ENCODE data around the gene EHD4. TPM values are rescaled to one million over a fixed set of nuclear protein-coding genes. Genes with fewer than 3 reads are reported as not detected.

The EHD4 gene
- total and polyA plus RNA-seq, 2 donors (not counting 3 experiments of a cell fraction or from before 2014, with no cell fraction given) = 96.7 to 128 TPM

- H3K27ac ChIP-seq (ENCODE audit: insufficient read depth, low read depth, low read length) = peak overlapping the region; percentile 82
- H3K9me3 ChIP-seq (replicated peaks; ENCODE audit: control insufficient read depth, insufficient read depth, low read length) = no peaks in the 10 kb centered on the region
- H4K20me1 ChIP-seq (replicated peaks; ENCODE audit: control insufficient read depth, extremely low read depth, insufficient read depth, low read length) = no peaks in the 10 kb centered on the region
- TF ChIP-seq MYC (IDR thresholded peaks at IDR 0.05; ENCODE audit: low read depth, low read length) = no peak
- no peak for TF ChIP-seq POLR2AphosphoS5 (IDR thresholded peaks at IDR 0.05; ENCODE audit: insufficient read depth, low read depth, low read length)
- no peak for TF ChIP-seq POLR2A (IDR thresholded peaks at IDR 0.05; ENCODE audit: low read depth, low read length)
- TF ChIP-seq FOS (IDR thresholded peaks at IDR 0.05; ENCODE audit: borderline replicate concordance, insufficient read depth, low read length) = no peak
- no peak for TF ChIP-seq CTCF (IDR thresholded peaks at IDR 0.05; ENCODE audit: extremely low read depth in 1 of 2, insufficient read depth in 1 of 2, low read depth in 1 of 2, low read length in 2 of 2)
- H3K9ac ChIP-seq (replicated peaks; ENCODE audit: extremely low read depth, insufficient read depth, low read length) = peak overlapping the region; percentile 46
- DNase-seq (ENCODE audit: low read depth, low spot score) (no peak), FAIRE-seq (no peak)
- dilution Hi-C loops (cut with MboI; ENCODE audit: extremely low pct_ligation_motif_present, low sequenced_read_pairs) (no loop called here), intact Hi-C loops (cut with micrococcal nuclease) (no loop called here)
- H3K9me1 ChIP-seq (replicated peaks; ENCODE audit: control insufficient read depth, extremely low read depth, insufficient read depth, low read length) = no peaks in the 10 kb centered on the region
- no peak overlapping the region for H2AFZ ChIP-seq (ENCODE audit: low read depth, low read length)
- CTCF ChIA-PET = interaction anchor here (0.9 to 3.3 kb wide), 10 partner anchors 9 to 61 kb away, joined by 3 to 21 read pairs (median 4); partner anchors contain the start of gene EHD4
- peaks cover 79% of the 10 kb centered on the region for H3K4me1 ChIP-seq (ENCODE audit: control insufficient read depth, extremely low read depth, insufficient read depth, low read length)
- peaks cover 5 to 13% of the 10 kb centered on the region in 2 experiments for H3K36me3 ChIP-seq (ENCODE audit: control insufficient read depth in 2 of 2, extremely low read depth in 1 of 2, insufficient read depth in 2 of 2, low read length in 2 of 2)
- H3K4me2 ChIP-seq (ENCODE audit: insufficient read depth, low read length) = no peak overlapping the region
- H3K27me3 ChIP-seq (ENCODE audit: control insufficient read depth in 2 of 2, insufficient read depth in 2 of 2, low read length in 2 of 2) = no peaks in the 10 kb centered on the region
- POLR2A ChIA-PET = interaction anchor here (0.6 kb wide), 1 partner anchor 1210 kb away, joined by 5 read pairs; no protein-coding TSS in a partner anchor
- BruUV-seq (replicated peaks) = no TSS peak
- peaks cover 93% of the 10 kb centered on the region for H3K79me2 ChIP-seq (ENCODE audit: control insufficient read depth, insufficient read depth, low read length)
- H3K4me3 ChIP-seq (replicated peaks in 1 of 3; ENCODE audit: insufficient read depth in 1 of 3, low read depth in 1 of 3, low read length in 3 of 3) = no peak overlapping the region
Measured at GRCh38 chr15:41928637-41929620, 43.4 kb downstream of the EHD4 start.
